Cardiac fibroblast (primary cell): Measurements from ENCODE around the gene SNCAIP.

Experiments used
- DNase-seq, 2 donors: peaks; one replicate each; pipeline versions ENCODE4 v3.0.0 to v3.0.0-alpha.2; 2010; ENCODE audit warnings: low read depth in 2 of 2
- H3K4me3 ChIP-seq, 2 donors: replicated peaks in 1 of 2; 1 replicate in 1 of 2; 2 replicates in 1 of 2; pipeline ENCODE4 v1.5.1; 2011; ENCODE audit warnings: low read depth in 2 of 2, low read length in 2 of 2, mild to moderate bottlenecking in 2 of 2, moderate library complexity in 1 of 2
- CTCF ChIP-seq: IDR thresholded peaks from one replicate; pipeline ENCODE4 v1.5.1; 2011; ENCODE audit warnings: low read depth, mild to moderate bottlenecking, low read length, inconsistent platforms

SNCAIP gene

GRCh38 chr5:122385808-122386207, 73.8 kb downstream of the SNCAIP start:
- TF ChIP-seq CTCF, result no peak
- no peak for DNase-seq
- no peak overlapping the region for H3K4me3 ChIP-seq

DNA sequence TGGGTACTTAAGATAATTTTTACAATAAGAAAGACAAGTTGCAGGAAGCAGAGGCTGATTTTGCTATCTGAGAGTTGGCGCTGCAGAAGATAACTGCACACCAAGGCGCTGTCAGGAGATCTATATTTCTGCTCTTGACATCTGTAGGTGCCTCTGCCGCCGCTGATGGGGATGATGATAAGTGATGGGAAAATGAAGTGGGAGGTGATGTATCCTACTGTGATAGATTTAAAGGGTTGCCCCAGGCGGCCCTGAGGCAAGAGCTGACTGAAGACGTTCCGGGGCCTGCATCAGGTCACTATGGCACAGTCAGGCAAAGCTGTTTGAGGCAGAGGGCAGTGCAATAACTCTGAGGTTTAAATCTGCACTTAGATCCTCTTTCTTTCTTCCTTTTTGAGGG, 78.1 kb downstream of the SNCAIP start:
- TF ChIP-seq CTCF, result no peak
- no peak overlapping the region for H3K4me3 ChIP-seq
- no peak for DNase-seq

DNA sequence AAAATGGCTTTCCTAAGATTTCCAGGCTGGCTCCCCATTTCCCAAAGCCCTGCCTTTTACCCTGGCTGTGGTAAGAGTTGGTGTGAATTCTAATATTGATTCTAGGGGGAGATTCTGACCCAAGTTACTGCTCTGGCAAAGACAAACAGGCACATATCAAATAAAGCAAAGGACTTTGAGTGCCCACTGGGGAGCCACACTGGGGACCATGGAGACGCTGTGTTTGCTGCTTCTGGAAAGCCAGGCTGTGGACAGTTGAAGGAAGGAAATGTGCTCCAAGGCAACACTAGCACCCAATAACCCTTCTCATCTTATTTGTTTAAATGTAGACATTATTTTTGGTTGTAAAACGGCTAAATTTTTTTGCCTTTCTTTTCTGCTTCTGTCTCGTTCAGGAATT, 78.7 kb downstream of the SNCAIP start:
- TF ChIP-seq CTCF, result no peak
- DNase-seq, result no peak

GRCh38 chr5:122391621-122392020, 79.6 kb downstream of the SNCAIP start:
- no peak for TF ChIP-seq CTCF
- DNase-seq, result no peak
- H3K4me3 ChIP-seq, result no peak overlapping the region

More for the DNA sequence above, 78.7 kb downstream of the SNCAIP start:
- no peak overlapping the region for H3K4me3 ChIP-seq

- no peak for DNase-seq
- H3K4me3 ChIP-seq, result no peak overlapping the region
- TF ChIP-seq CTCF, result no peak
Measured at GRCh38 chr5:122392224-122392623, 80.2 kb downstream of the SNCAIP start.

- no peak overlapping the region for H3K4me3 ChIP-seq
- TF ChIP-seq CTCF, result no peak
- peak; percentile 6 to 54 for DNase-seq
Measured at GRCh38 chr5:122392824-122393223, 80.8 kb downstream of the SNCAIP start.

DNA sequence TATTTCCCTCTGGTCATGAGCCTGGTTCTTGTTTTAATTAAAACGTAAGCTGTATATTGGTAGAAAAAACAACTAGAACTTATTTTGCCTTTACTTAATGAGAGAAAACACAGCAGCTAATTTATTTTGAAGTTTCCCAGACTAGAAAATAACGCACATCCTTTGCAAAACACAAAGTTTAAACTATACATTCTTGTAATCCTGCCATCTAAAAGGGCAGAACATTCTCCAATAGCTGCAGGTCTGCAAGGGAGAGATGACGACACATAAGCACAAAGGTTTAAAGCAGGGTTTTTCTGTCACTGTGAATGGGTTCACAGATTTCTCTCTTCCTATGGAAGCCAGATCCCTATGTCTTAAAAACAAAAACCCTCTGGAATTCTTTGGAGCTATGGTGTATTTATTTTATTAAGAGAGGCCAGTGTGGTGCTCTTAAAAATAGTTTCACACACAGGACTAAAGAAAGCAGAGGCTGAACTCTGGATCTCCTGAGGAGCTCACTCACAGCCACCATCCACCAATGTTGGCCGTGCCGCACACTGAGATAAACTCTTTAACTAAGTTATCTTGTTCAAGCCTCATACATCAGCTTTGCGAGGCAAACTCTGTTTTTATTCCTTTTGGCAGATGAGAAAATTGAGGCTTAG, 82.4 kb downstream of the SNCAIP start:
- H3K4me3 ChIP-seq, result no peak overlapping the region
- no peak for DNase-seq
- no peak for TF ChIP-seq CTCF
